Gastrocnemius medialis (tissue), 4 donors: ENCODE data around the gene ADCY1. TPM values are rescaled to one million over a fixed set of nuclear protein-coding genes. Genes with fewer than 3 reads are reported as not detected.

Experiments
- ATAC-seq, 2 donors: fragments of 150-250 bp; one replicate each; pipeline ENCODE4 v1.9.1; 2016
- DNase-seq, 2 donors: peaks; one replicate each; pipeline ENCODE4 v3.0.0-alpha.2; 2019
- H3K27ac ChIP-seq, 4 donors: fragments of 200-600 bp; sonication (generic); 1 replicate in 1 of 4; 2 replicates in 3 of 4; pipeline ENCODE4 v1.5.1; 2016 to 2018; ENCODE audit warnings: mild to moderate bottlenecking in 2 of 4, moderate library complexity in 1 of 4
- H3K27me3 ChIP-seq, 3 donors: fragments of 200-600 bp; sonication (generic) in 2 of 3; 1 replicate in 1 of 3; 2 replicates in 2 of 3; pipeline versions ENCODE4 v1.5.1 to v1.6.0; 2016 to 2019; ENCODE audit warnings: mild to moderate bottlenecking in 1 of 3, moderate library complexity in 1 of 3
- H3K36me3 ChIP-seq, 2 donors: fragments of 200-600 bp; sonication (generic) in 1 of 2; one replicate each; pipeline ENCODE4 v1.5.1; 2017 to 2018
- H3K4me1 ChIP-seq, 2 donors: fragments of 200-600 bp; sonication (generic) in 1 of 2; one replicate each; pipeline ENCODE4 v1.5.1; 2016 to 2017; ENCODE audit warnings: mild to moderate bottlenecking in 2 of 2
- H3K4me3 ChIP-seq, 4 donors: fragments of 200-600 bp; sonication (generic) in 3 of 4; 1 replicate in 1 of 4; 2 replicates in 3 of 4; pipeline ENCODE4 v1.5.1; 2016 to 2019; ENCODE audit warnings: mild to moderate bottlenecking in 2 of 4
- H3K9me3 ChIP-seq, 3 donors: fragments of 200-600 bp; sonication (generic) in 2 of 3; 1 replicate in 1 of 3; 2 replicates in 2 of 3; pipeline ENCODE4 v1.5.1; 2016 to 2019
- CTCF ChIP-seq, 5 experiments: fragments of 450-650 bp in 3 of 5; fragments of 200-600 bp in 2 of 5; sonication (generic) in 2 of 5; IDR thresholded peaks in 4 of 5; conservative IDR thresholded peaks in 1 of 5; 1 replicate in 4 of 5; 2 replicates in 1 of 5; pipeline ENCODE4 v1.5.1; 2016 to 2019; ENCODE audit warnings: antibody characterized with exemption in 5 of 5, mild to moderate bottlenecking in 3 of 5, moderate library complexity in 3 of 5
- POLR2A ChIP-seq, 2 donors: fragments of 450-650 bp; IDR thresholded peaks; one replicate each; pipeline ENCODE4 v1.6.1; 2017; ENCODE audit warnings: antibody characterized with exemption in 2 of 2, mild to moderate bottlenecking in 2 of 2, moderate library complexity in 2 of 2
- in situ Hi-C, 4 donors: fragments of 200-750 bp; cut with MboI; loops; one replicate each; pipeline versions ENCODE4 v1.15.0 to v1.8.0; 2017; ENCODE audit warnings: low sequenced_read_pairs in 4 of 4
- intact Hi-C: fragments of 100-400 bp; cut with DNase I; formaldehyde crosslinking; loops from one replicate; pipeline ENCODE4 v1.15.1; 2023; ENCODE audit warnings: low total_unique reads
- total RNA-seq, 4 donors: library from RNA; depleted of rRNA; stranded (reverse); fragments of >200 nt; gene quantifications; one replicate each; pipeline versions ENCODE4 v1.1.0 to v1.2.3, GENCODE V29; 2016

ADCY1 gene
- total RNA-seq, 4 donors from 2014 or later = 0.42 to 3.5 (median 1.4) TPM

- ATAC-seq = no peak
- no peak for TF ChIP-seq POLR2A (IDR thresholded peaks at IDR 0.05)
- no peak for TF ChIP-seq CTCF (IDR thresholded peaks at IDR 0.05 in 4 of 5, conservative IDR thresholded peaks at IDR 0.05 in 1 of 5)
- no peak for DNase-seq
- Histone ChIP-seq H3K4me3 (no peak overlapping the region), H3K27ac (no peak overlapping the region), H3K4me1 (no peaks in the 10 kb centered on the region), H3K9me3 (no peaks in the 10 kb centered on the region), H3K27me3 (no peaks in the 10 kb centered on the region), H3K36me3 (no peaks in the 10 kb centered on the region)
- in situ Hi-C loops (no loop called here), intact Hi-C loops (no loop called here)
These were observed 25.9 kb downstream of the ADCY1 start for GRCh38 chr7:45599851-45600706.

GRCh38 chr7:45601094-45601493 is 26.9 kb downstream of the ADCY1 start:
- Histone ChIP-seq H3K27me3 (no peaks in the 10 kb centered on the region), H3K4me1 (no peaks in the 10 kb centered on the region), H3K36me3 (no peaks in the 10 kb centered on the region), H3K27ac (no peak overlapping the region), H3K4me3 (no peak overlapping the region), H3K9me3 (no peaks in the 10 kb centered on the region)
- in situ Hi-C loops (no loop called here), intact Hi-C loops (no loop called here)
- DNase-seq = no peak
- no peak for ATAC-seq
- TF ChIP-seq POLR2A (IDR thresholded peaks at IDR 0.05) (no peak), CTCF (IDR thresholded peaks at IDR 0.05 in 4 of 5, conservative IDR thresholded peaks at IDR 0.05 in 1 of 5) (no peak)

DNA sequence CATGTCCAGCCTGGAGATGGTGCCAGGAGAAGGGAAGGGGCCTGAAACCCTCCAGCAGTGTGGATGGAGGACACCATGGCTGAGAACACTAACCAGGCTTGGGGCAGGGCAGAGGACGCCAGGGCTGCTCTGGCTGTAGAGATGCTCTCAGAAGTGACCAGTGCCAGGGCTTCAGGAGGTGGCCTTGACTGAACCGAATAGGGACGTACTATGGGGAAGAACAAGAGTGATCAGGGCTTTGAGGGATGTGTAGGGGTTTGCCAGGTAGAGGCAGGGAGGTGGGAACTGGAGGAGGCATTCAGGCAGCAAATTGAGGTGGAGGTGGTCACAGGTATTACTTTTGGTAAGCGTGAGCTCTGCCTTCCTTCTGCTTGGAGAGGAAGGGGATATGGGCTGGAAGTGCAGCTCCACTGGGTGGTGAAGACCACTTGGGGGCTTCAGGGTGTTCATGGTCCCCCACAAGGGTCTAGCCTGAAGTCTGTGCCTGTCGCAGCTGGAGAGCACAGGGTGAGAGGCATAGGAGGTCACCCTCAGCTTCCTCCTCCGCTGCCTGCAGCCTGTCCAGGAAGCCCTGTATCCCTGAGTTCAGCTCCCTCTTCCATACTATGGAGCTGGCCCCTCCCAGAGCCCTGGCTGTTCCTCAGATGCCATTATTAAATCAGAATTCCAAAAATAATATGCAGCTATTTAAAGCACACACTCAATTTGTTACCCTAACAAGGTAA is 27.8 kb downstream of the ADCY1 start:
- in situ Hi-C loops (no loop called here), intact Hi-C loops (no loop called here)
- no peaks in the 10 kb centered on the region for H3K36me3 ChIP-seq
- no peak for DNase-seq
- H3K27ac ChIP-seq = no peak overlapping the region
- ATAC-seq = no peak
- no peak overlapping the region for H3K4me3 ChIP-seq
- no peaks in the 10 kb centered on the region for H3K27me3 ChIP-seq
- no peaks in the 10 kb centered on the region for H3K9me3 ChIP-seq
- no peaks in the 10 kb centered on the region for H3K4me1 ChIP-seq
- TF ChIP-seq POLR2A (IDR thresholded peaks at IDR 0.05) (no peak), CTCF (IDR thresholded peaks at IDR 0.05 in 4 of 5, conservative IDR thresholded peaks at IDR 0.05 in 1 of 5) (no peak)

GRCh38 chr7:45606050-45606449 is 31.9 kb downstream of the ADCY1 start:
- Histone ChIP-seq H3K27me3 (no peaks in the 10 kb centered on the region), H3K27ac (no peak overlapping the region), H3K4me3 (no peak overlapping the region), H3K4me1 (no peaks in the 10 kb centered on the region), H3K9me3 (no peaks in the 10 kb centered on the region), H3K36me3 (no peaks in the 10 kb centered on the region)
- TF ChIP-seq POLR2A (IDR thresholded peaks at IDR 0.05) = no peak
- no peak for TF ChIP-seq CTCF (IDR thresholded peaks at IDR 0.05 in 4 of 5, conservative IDR thresholded peaks at IDR 0.05 in 1 of 5)
- DNase-seq = no peak
- intact Hi-C loops = no loop called here
- in situ Hi-C loops = no loop called here
- ATAC-seq = no peak
